Cerebellar cortex (tissue), 1 donor: Measurements from ENCODE around the gene UVRAG.

Source experiments
- DNase-seq: peaks from one replicate; pipeline ENCODE4 v3.0.0-alpha.2; 2015; ENCODE audit warnings: low spot score

The UVRAG gene

GRCh38 chr11:75809991-75810390 lies 5.0 kb upstream of the UVRAG start:
- DNase-seq = no peak

- no peak for DNase-seq
These were observed 4.2 kb upstream of the UVRAG start for GRCh38 chr11:75810637-75811390.

DNA sequence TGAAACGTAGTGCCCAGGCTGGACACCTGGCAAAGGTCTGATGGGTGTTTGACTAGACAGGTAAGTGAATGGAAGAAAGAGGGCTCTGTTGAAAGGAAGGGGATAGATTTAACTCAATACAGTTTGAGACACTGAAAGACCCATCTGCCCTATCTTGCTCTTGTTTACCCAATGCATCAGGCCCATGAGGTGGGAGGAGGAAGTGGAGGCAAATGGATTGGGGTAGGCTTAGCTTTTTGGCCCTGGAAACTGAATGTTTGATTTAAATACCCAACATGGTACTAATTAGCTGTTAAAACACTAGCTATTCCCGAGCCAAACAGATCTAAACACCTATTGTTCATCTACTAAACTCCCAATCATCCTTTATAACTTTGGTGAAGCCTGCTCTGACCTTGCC lies 3.5 kb upstream of the UVRAG start:
- DNase-seq = no peak

- DNase-seq = no peak
These were observed 2.4 kb upstream of the UVRAG start for GRCh38 chr11:75812542-75813040.

- no peak for DNase-seq
These were observed 1.9 kb upstream of the UVRAG start for GRCh38 chr11:75813124-75813523.

GRCh38 chr11:75813622-75814039 lies 1.4 kb upstream of the UVRAG start:
- no peak for DNase-seq

GRCh38 chr11:75814363-75814676 lies 690 bp upstream of the UVRAG start:
- DNase-seq = no peak

GRCh38 chr11:75815345-75816168 lies 547 bp downstream of the UVRAG start:
- DNase-seq = no peak

DNA sequence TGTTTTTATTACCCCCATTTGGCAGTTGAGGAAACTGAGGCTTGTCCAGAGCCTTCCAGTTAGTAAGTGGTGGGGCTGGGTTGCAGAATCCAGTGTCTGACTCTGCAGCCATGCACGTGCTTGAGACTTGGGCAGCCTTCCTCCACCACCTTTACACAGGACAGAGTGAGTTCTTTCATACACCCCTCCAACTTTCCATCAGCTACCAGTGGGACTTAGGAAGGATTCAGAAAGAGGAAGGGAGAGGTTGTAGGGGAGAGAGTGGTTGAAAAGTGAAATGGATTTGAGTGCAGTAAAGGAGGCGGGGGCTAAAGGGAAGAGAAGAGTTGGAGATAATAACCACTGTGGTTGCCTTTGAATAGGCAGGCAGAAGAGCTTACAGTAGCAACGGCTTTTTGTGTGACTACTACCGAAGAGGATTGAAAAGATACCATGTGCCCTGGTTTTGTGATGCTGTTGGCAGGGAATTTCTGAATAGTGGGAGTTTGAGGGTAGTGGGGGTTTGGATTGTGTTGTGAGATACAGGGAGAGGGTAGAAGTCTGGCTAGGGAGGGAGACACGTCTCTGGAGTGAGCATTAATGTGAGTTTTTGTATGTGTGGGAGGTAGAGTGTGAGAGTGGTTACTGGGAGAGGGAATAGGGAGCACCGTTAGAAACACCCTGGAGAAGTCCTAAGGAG lies 1.7 kb downstream of the UVRAG start:
- DNase-seq = no peak

DNA sequence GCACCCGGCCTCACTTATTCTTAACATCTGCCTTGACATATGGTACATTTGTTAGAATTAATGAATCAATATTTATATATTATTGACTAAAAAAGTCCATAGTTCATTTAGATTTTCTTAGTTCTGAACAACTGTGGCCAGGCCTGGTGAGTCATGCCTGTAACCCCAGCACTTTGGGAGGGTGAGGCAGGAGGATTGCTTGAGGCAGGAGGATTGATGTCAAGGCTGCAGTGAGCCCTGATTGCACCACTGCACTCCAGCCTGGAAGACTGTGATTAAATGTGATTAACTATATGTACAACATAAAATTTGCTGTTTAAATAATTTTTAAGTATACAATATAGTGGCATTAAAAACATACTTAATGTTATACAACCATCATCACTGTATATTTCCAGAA lies 5.6 kb downstream of the UVRAG start:
- no peak for DNase-seq

DNA sequence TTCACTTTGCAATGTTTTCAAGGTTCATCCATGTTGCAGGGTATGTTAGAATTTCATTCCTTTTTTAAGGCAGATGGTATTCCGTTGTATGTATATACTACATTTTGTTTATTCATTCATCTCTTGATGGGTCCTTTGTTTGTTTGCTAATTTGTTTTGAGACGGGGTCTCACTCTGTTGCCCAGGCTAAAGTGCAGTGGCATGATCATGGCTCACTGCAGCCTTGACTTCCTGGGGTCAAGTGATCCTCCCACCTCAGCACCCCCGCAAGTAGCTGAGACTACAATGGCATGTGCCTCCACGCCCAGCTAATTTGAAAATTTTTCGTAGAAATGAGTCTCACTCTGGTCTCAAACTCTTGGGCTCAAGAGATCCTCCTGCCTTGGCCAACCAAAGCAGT lies 6.2 kb downstream of the UVRAG start:
- no peak for DNase-seq

- no peak for DNase-seq
These were observed 7.5 kb downstream of the UVRAG start for GRCh38 chr11:75822541-75822940.

- no peak for DNase-seq
These were observed 8.4 kb downstream of the UVRAG start for GRCh38 chr11:75823415-75823814.

DNA sequence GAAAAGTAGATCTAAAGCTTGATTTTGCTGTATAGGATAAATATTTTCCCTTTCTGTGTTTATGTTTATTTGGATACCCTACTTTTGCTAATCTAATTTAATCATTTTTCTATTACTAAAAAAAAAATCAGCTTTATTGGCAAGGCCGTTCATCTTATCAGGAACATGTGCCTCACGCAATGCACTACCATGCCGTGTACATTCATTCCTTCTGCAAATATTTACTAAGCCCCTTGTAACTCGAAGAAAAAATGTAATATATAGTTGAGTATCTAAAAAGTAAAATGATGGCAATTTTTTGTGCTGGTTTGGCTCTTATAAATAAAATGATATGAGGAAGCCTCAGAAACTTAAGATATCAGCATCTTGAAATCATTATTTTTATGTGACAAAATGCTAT lies 8.9 kb downstream of the UVRAG start:
- DNase-seq = no peak

DNA sequence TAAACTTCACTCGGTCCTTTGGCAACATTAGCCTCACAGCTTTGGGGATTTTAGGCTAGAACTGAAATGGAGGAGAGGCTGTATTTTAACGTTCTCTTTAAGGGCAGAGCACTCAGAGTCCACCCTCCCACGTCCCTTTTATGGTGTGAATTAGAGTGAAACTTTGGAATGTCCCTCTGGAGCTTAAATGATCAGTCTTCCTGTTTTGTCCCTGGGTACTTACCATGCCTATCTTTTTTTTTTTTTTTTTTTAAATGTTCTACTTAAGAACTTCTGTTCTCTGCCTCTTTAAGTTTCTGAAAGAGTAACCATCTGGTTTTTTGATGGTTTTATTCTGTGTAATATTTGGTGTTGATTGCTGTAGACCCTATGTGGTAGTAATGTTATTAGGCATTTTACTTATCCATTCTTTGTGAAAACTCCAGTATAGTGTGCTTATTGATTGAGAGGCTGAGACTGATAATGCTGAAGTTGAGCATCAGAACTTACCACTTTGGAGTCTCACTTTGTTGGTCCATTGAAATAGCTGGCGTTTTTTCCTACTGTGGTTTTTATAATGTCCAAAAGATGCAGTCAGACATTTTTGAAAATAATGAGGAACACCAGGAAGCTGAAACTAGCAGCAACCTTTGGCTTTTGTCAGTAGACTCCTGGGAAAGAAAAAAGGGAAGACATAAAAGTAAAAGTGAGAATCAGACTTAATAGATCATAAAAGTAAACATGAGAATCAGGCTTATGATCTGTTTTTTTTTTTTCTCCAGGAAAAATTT lies 11.6 kb downstream of the UVRAG start:
- no peak for DNase-seq

DNA sequence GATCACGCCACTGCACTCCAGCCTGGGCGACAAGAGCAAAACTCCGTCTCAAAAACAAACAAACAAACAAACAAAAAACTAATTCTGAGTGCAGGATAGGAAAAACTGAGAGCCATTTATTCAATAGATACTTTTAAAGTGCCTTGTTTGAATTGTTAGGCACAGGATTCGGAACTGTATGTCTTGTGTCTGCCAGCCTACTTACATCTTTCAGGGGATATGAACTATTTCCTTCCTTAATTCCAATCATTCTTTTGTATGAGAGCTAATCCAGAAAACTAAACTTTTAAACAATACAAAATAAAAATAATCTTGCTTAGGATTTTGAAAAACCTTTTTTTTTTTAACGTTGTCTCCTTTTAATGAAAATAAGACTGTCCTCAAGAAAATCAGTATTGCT lies 12.6 kb downstream of the UVRAG start:
- DNase-seq = no peak

GRCh38 chr11:75831915-75832502 lies 17.0 kb downstream of the UVRAG start:
- no peak for DNase-seq

DNA sequence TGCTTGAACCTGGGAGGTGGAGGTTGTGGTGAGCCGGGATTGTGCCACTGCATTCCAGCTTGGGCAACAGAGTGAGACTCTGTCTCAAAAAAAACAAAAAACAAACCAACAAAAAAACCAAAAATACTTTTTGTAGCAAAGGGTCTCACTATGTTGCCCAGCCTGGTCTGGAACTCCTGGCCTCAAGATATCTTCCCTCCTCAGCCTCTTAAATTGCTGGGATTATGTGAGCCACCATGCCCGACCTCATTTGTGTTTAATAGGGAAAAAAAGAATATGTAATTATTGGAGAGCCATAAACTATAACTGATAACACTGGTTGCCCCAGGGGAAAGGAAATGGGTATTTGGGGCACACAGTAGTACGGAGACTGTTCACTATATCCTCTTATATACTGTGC lies 19.7 kb downstream of the UVRAG start:
- no peak for DNase-seq

- DNase-seq = no peak
These were observed 21.4 kb downstream of the UVRAG start for GRCh38 chr11:75836417-75836816.

DNA sequence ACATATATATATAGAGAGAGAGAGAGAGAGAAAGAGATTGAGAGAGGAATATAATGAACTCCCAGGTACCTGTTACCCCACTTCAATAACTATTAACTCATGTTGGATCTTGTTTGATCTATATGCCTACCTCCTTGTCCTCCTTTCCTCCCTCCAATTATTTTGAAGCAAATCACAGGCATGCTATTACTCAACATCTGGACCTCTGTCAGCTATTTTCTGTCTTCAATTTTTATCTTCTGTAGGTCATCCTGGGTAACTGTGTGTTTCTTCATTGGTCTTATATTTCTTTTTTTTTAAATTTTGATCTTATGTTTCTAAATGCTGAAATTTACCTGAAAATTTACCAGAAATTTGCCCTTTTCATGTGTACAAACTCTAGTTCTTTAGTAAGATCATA lies 24.8 kb downstream of the UVRAG start:
- DNase-seq = no peak

GRCh38 chr11:75840522-75840921 lies 25.5 kb downstream of the UVRAG start:
- DNase-seq = no peak

- DNase-seq = no peak
These were observed 26.7 kb downstream of the UVRAG start for GRCh38 chr11:75841739-75842138.
